Immature natural killer cell (primary cell): ENCODE data around the gene EHBP1. TPM values are rescaled to one million over a fixed set of nuclear protein-coding genes. Genes with fewer than 3 reads are reported as not detected.

Source experiments
- DNase-seq, 3 donors: peaks; one replicate each; pipeline ENCODE4 v3.0.0; 2022; ENCODE audit warnings: mixed read lengths in 1 of 3
- H3K27ac Mint-ChIP-seq, 6 donors: one replicate each; pipeline ENCODE4 v1.8.0; 2020; ENCODE audit warnings: mixed read lengths in 6 of 6, mild to moderate bottlenecking in 5 of 6, inconsistent platforms in 4 of 6, moderate library complexity in 3 of 6
- H3K27me3 Mint-ChIP-seq, 3 donors: one replicate each; pipeline ENCODE4 v1.8.0; 2020 to 2021; ENCODE audit warnings: low read depth in 3 of 3, mild to moderate bottlenecking in 3 of 3, mixed read lengths in 3 of 3, moderate library complexity in 3 of 3, inconsistent platforms in 1 of 3
- H3K36me3 Mint-ChIP-seq, 3 donors: one replicate each; pipeline ENCODE4 v1.8.0; 2020; ENCODE audit warnings: mixed read lengths in 3 of 3, inconsistent platforms in 2 of 3, mild to moderate bottlenecking in 2 of 3
- H3K4me1 Mint-ChIP-seq, 2 donors: one replicate each; pipeline ENCODE4 v1.8.0; 2020; ENCODE audit warnings: inconsistent platforms in 2 of 2, mild to moderate bottlenecking in 2 of 2, mixed read lengths in 2 of 2, moderate library complexity in 1 of 2
- H3K4me3 Mint-ChIP-seq, 5 donors: one replicate each; pipeline ENCODE4 v1.8.0; 2020; ENCODE audit warnings: mild to moderate bottlenecking in 5 of 5, mixed read lengths in 5 of 5, inconsistent platforms in 3 of 5, moderate library complexity in 3 of 5
- H3K9me3 Mint-ChIP-seq, 6 donors: one replicate each; pipeline ENCODE4 v1.8.0; 2020; ENCODE audit warnings: mild to moderate bottlenecking in 6 of 6, mixed read lengths in 6 of 6, inconsistent platforms in 4 of 6, moderate library complexity in 3 of 6
- polyA plus RNA-seq, 3 donors: library from polyadenylated mRNA; unstranded; fragments of 300-500 nt; fragmentation: Illumina TruSeq; gene quantifications; one replicate each; pipeline ENCODE4 v1.2.3, GENCODE V29; 2021

Gene EHBP1
- polyA plus RNA-seq, 3 donors from 2014 or later = 6.9 to 23.5 (median 9.0) TPM

GRCh38 chr2:62972601-62973000, 267.1 kb downstream of the EHBP1 start:
- H3K9me3 Mint-ChIP-seq = no peaks in the 10 kb centered on the region

GRCh38 chr2:62974999-62975398, 269.5 kb downstream of the EHBP1 start:
- peaks cover 0 to 1% (median 0%) of the 10 kb centered on the region in 3 donors for H3K27me3 Mint-ChIP-seq
- H3K27ac Mint-ChIP-seq = no peak overlapping the region
- H3K4me3 Mint-ChIP-seq = no peak overlapping the region
- peaks cover 4 to 9% (median 6%) of the 10 kb centered on the region in 3 donors for H3K36me3 Mint-ChIP-seq
- no peaks in the 10 kb centered on the region for H3K4me1 Mint-ChIP-seq
- no peak for DNase-seq
- H3K9me3 Mint-ChIP-seq = no peaks in the 10 kb centered on the region

More at GRCh38 chr2:62972601-62973000, 267.1 kb downstream of the EHBP1 start:
- no peak overlapping the region for H3K27ac Mint-ChIP-seq
- H3K4me1 Mint-ChIP-seq = no peaks in the 10 kb centered on the region
- no peak for DNase-seq
- peaks cover 0 to 6% (median 5%) of the 10 kb centered on the region in 3 donors for H3K36me3 Mint-ChIP-seq
- no peak overlapping the region for H3K4me3 Mint-ChIP-seq
- H3K27me3 Mint-ChIP-seq = no peaks in the 10 kb centered on the region

GRCh38 chr2:62991605-62992004, 286.1 kb downstream of the EHBP1 start:
- Mint-ChIP-seq H3K36me3 (peaks cover 17 to 26% (median 21%) of the 10 kb centered on the region in 3 donors), H3K27ac (no peak overlapping the region), H3K4me3 (no peak overlapping the region), H3K27me3 (no peaks in the 10 kb centered on the region), H3K4me1 (no peaks in the 10 kb centered on the region), H3K9me3 (no peaks in the 10 kb centered on the region)
- DNase-seq = no peak

- DNase-seq = no peak
- Mint-ChIP-seq H3K4me1 (no peaks in the 10 kb centered on the region), H3K9me3 (no peaks in the 10 kb centered on the region), H3K27me3 (no peaks in the 10 kb centered on the region), H3K27ac (no peak overlapping the region), H3K4me3 (no peak overlapping the region), H3K36me3 (peaks cover 22 to 32% (median 27%) of the 10 kb centered on the region in 3 donors)
Observed at GRCh38 chr2:62992561-62992960, 287.0 kb downstream of the EHBP1 start.

- Mint-ChIP-seq H3K4me1 (no peaks in the 10 kb centered on the region), H3K9me3 (no peaks in the 10 kb centered on the region), H3K36me3 (peaks cover 21 to 32% (median 28%) of the 10 kb centered on the region in 3 donors), H3K27ac (no peak overlapping the region), H3K4me3 (no peak overlapping the region), H3K27me3 (no peaks in the 10 kb centered on the region)
- no peak for DNase-seq
Observed at GRCh38 chr2:62994206-62994605, 288.7 kb downstream of the EHBP1 start.

GRCh38 chr2:62996534-62997186, 291.1 kb downstream of the EHBP1 start:
- peaks cover 21 to 46% (median 35%) of the 10 kb centered on the region in 3 donors for H3K36me3 Mint-ChIP-seq

GRCh38 chr2:62998949-62999348, 293.4 kb downstream of the EHBP1 start:
- DNase-seq = no peak
- Mint-ChIP-seq H3K27me3 (no peaks in the 10 kb centered on the region), H3K36me3 (peaks cover 10 to 35% (median 34%) of the 10 kb centered on the region in 3 donors), H3K4me1 (no peaks in the 10 kb centered on the region), H3K9me3 (no peaks in the 10 kb centered on the region), H3K4me3 (no peak overlapping the region), H3K27ac (no peak overlapping the region)

More at GRCh38 chr2:62996534-62997186, 291.1 kb downstream of the EHBP1 start:
- no peaks in the 10 kb centered on the region for H3K27me3 Mint-ChIP-seq
- no peak overlapping the region for H3K4me3 Mint-ChIP-seq
- DNase-seq = no peak
- H3K4me1 Mint-ChIP-seq = no peaks in the 10 kb centered on the region
- no peaks in the 10 kb centered on the region for H3K9me3 Mint-ChIP-seq
- no peak overlapping the region for H3K27ac Mint-ChIP-seq

GRCh38 chr2:62999905-63000304, 294.4 kb downstream of the EHBP1 start:
- no peak overlapping the region for H3K4me3 Mint-ChIP-seq
- peaks cover 12 to 35% (median 32%) of the 10 kb centered on the region in 3 donors for H3K36me3 Mint-ChIP-seq
- H3K27me3 Mint-ChIP-seq = no peaks in the 10 kb centered on the region
- DNase-seq = no peak
- no peak overlapping the region for H3K27ac Mint-ChIP-seq
- no peaks in the 10 kb centered on the region for H3K4me1 Mint-ChIP-seq
- H3K9me3 Mint-ChIP-seq = no peaks in the 10 kb centered on the region

GRCh38 chr2:63000801-63001200, 295.3 kb downstream of the EHBP1 start:
- Mint-ChIP-seq H3K36me3 (peaks cover 14 to 38% (median 32%) of the 10 kb centered on the region in 3 donors), H3K27ac (no peak overlapping the region), H3K4me3 (no peak overlapping the region), H3K27me3 (no peaks in the 10 kb centered on the region), H3K4me1 (no peaks in the 10 kb centered on the region), H3K9me3 (no peaks in the 10 kb centered on the region)
- no peak for DNase-seq

GRCh38 chr2:63001576-63001975, 296.1 kb downstream of the EHBP1 start:
- H3K9me3 Mint-ChIP-seq = no peaks in the 10 kb centered on the region
- H3K4me1 Mint-ChIP-seq = no peaks in the 10 kb centered on the region
- no peak for DNase-seq
- H3K36me3 Mint-ChIP-seq = peaks cover 14 to 32% (median 27%) of the 10 kb centered on the region in 3 donors
- H3K4me3 Mint-ChIP-seq = no peak overlapping the region
- H3K27ac Mint-ChIP-seq = no peak overlapping the region
- no peaks in the 10 kb centered on the region for H3K27me3 Mint-ChIP-seq

- no peak for DNase-seq
- Mint-ChIP-seq H3K9me3 (no peaks in the 10 kb centered on the region), H3K36me3 (peaks cover 8 to 27% (median 20%) of the 10 kb centered on the region in 3 donors), H3K27ac (no peak overlapping the region), H3K4me3 (no peak overlapping the region), H3K4me1 (no peaks in the 10 kb centered on the region), H3K27me3 (no peaks in the 10 kb centered on the region)
Observed at GRCh38 chr2:63003351-63003750, 297.8 kb downstream of the EHBP1 start.

GRCh38 chr2:63007813-63008458, 302.4 kb downstream of the EHBP1 start:
- no peak for DNase-seq
- no peaks in the 10 kb centered on the region for H3K27me3 Mint-ChIP-seq
- peaks cover 9 to 14% (median 10%) of the 10 kb centered on the region in 3 donors for H3K36me3 Mint-ChIP-seq
- no peaks in the 10 kb centered on the region for H3K9me3 Mint-ChIP-seq
- H3K4me3 Mint-ChIP-seq = no peak overlapping the region
- H3K4me1 Mint-ChIP-seq = no peaks in the 10 kb centered on the region
- no peak overlapping the region for H3K27ac Mint-ChIP-seq

- Mint-ChIP-seq H3K27ac (no peak overlapping the region), H3K4me3 (no peak overlapping the region), H3K4me1 (no peaks in the 10 kb centered on the region), H3K9me3 (no peaks in the 10 kb centered on the region), H3K36me3 (peaks cover 16 to 20% (median 18%) of the 10 kb centered on the region in 3 donors), H3K27me3 (no peaks in the 10 kb centered on the region)
- no peak for DNase-seq
Observed at GRCh38 chr2:63008838-63009237, 303.3 kb downstream of the EHBP1 start.

- Mint-ChIP-seq H3K27ac (no peak overlapping the region), H3K9me3 (no peaks in the 10 kb centered on the region), H3K36me3 (peaks cover 13 to 17% (median 14%) of the 10 kb centered on the region in 3 donors), H3K4me1 (no peaks in the 10 kb centered on the region), H3K27me3 (no peaks in the 10 kb centered on the region), H3K4me3 (no peak overlapping the region)
- DNase-seq = no peak
Observed at GRCh38 chr2:63009490-63009889, 304.0 kb downstream of the EHBP1 start.
